Loucy (cell line): ENCODE data around the gene PCSK5.

ENCODE experiments used
- H2AFZ ChIP-seq: fragments of 200-600 bp; sonication (generic); 2 replicates; pipeline ENCODE4 v1.6.0; 2016; ENCODE audit warnings: antibody characterized with exemption, mild to moderate bottlenecking, low read length, moderate library complexity
- H3F3A ChIP-seq: fragments of 200-600 bp; 2 replicates; pipeline ENCODE4 v1.6.0; 2016; ENCODE audit warnings: antibody characterized with exemption, low read depth, mild to moderate bottlenecking
- H3K27me3 ChIP-seq: fragments of 200-600 bp; sonication (generic); 2 replicates; pipeline ENCODE4 v1.6.1; 2014; ENCODE audit warnings: low read length, mild to moderate bottlenecking; ENCODE audit not compliant: insufficient read depth, poor library complexity, severe bottlenecking
- H3K36me3 ChIP-seq: fragments of 200-600 bp; sonication (generic); 2 replicates; pipeline ENCODE4 v1.6.1; 2016; ENCODE audit warnings: low read length; ENCODE audit not compliant: insufficient read depth
- H3K4me1 ChIP-seq: fragments of 200-600 bp; sonication (generic); 2 replicates; pipeline ENCODE4 v1.5.1; 2014; ENCODE audit warnings: low read length, mild to moderate bottlenecking; ENCODE audit not compliant: insufficient read depth, poor library complexity, severe bottlenecking
- H3K4me2 ChIP-seq: fragments of 200-600 bp; sonication (generic); 2 replicates; pipeline ENCODE4 v1.6.0; 2014; ENCODE audit warnings: antibody characterized with exemption, low read length, low read depth, mild to moderate bottlenecking; ENCODE audit not compliant: poor library complexity, severe bottlenecking
- H3K4me3 ChIP-seq: fragments of 200-600 bp; sonication (generic); 2 replicates; pipeline ENCODE4 v1.5.1; 2014; ENCODE audit warnings: low read length, mild to moderate bottlenecking, mixed read lengths; ENCODE audit not compliant: poor library complexity, severe bottlenecking
- H3K79me2 ChIP-seq: fragments of 200-600 bp; sonication (generic); 2 replicates; pipeline ENCODE4 v1.6.1; 2014; ENCODE audit warnings: low read length; ENCODE audit not compliant: insufficient read depth
- H3K9ac ChIP-seq: fragments of 200-600 bp; sonication (generic); 2 replicates; pipeline ENCODE4 v1.6.0; 2014; ENCODE audit warnings: mild to moderate bottlenecking, low read depth, low read length, moderate library complexity; ENCODE audit not compliant: poor library complexity, severe bottlenecking
- H3K9me2 ChIP-seq: fragments of 200-600 bp; sonication (generic); replicated peaks from 2 replicates; pipeline ENCODE4 v1.6.1; 2016; ENCODE audit warnings: low read depth, low read length, mixed read lengths
- H3K9me3 ChIP-seq: fragments of 200-600 bp; sonication (generic); 2 replicates; pipeline ENCODE4 v1.6.1; 2014; ENCODE audit warnings: mild to moderate bottlenecking, antibody characterized with exemption, low read length, low read depth; ENCODE audit not compliant: insufficient read depth
- H4K20me1 ChIP-seq: fragments of 200-600 bp; sonication (generic); 2 replicates; pipeline ENCODE4 v1.6.0; 2014; ENCODE audit warnings: antibody characterized with exemption, low read length, mild to moderate bottlenecking; ENCODE audit not compliant: insufficient read depth, poor library complexity, severe bottlenecking
- CTCF ChIP-seq: fragments of 200-600 bp; sonication (generic); conservative IDR thresholded peaks from 2 replicates; pipeline ENCODE4 v1.5.1; 2014; ENCODE audit warnings: mild to moderate bottlenecking, antibody characterized with exemption, low read length
- EZH2phosphoT487 ChIP-seq: fragments of 200-600 bp; IDR thresholded peaks from 2 replicates; pipeline ENCODE4 v1.6.1; 2018; ENCODE audit warnings: antibody characterized with exemption, mild to moderate bottlenecking, moderate library complexity, borderline replicate concordance

The PCSK5 gene

GRCh38 chr9:75930190-75930589, 39.7 kb downstream of the PCSK5 start:
- no peak for TF ChIP-seq CTCF
- no peak for TF ChIP-seq EZH2phosphoT487
- H2AFZ ChIP-seq = no peak overlapping the region
- H3K79me2 ChIP-seq = no peaks in the 10 kb centered on the region
- no peaks in the 10 kb centered on the region for H3K27me3 ChIP-seq
- no peaks in the 10 kb centered on the region for H3K36me3 ChIP-seq
- H3K4me2 ChIP-seq = no peak overlapping the region
- no peak overlapping the region for H3K4me3 ChIP-seq
- H3K4me1 ChIP-seq = no peaks in the 10 kb centered on the region
- no peaks in the 10 kb centered on the region for H3K9me2 ChIP-seq
- H3F3A ChIP-seq = no peaks in the 10 kb centered on the region
- H4K20me1 ChIP-seq = no peaks in the 10 kb centered on the region
- H3K9me3 ChIP-seq = no peaks in the 10 kb centered on the region
- no peak overlapping the region for H3K9ac ChIP-seq

GRCh38 chr9:75930730-75931321, 40.4 kb downstream of the PCSK5 start:
- H3K9ac ChIP-seq = no peak overlapping the region
- TF ChIP-seq EZH2phosphoT487 = no peak
- TF ChIP-seq CTCF = no peak
- H3K4me3 ChIP-seq = no peak overlapping the region
- H3K4me2 ChIP-seq = no peak overlapping the region
- no peaks in the 10 kb centered on the region for H3K4me1 ChIP-seq
- H3K79me2 ChIP-seq = no peaks in the 10 kb centered on the region
- H3K9me3 ChIP-seq = no peaks in the 10 kb centered on the region
- H2AFZ ChIP-seq = no peak overlapping the region
- no peaks in the 10 kb centered on the region for H3K9me2 ChIP-seq
- H4K20me1 ChIP-seq = no peaks in the 10 kb centered on the region
- H3K36me3 ChIP-seq = no peaks in the 10 kb centered on the region
- H3K27me3 ChIP-seq = no peaks in the 10 kb centered on the region
- H3F3A ChIP-seq = no peaks in the 10 kb centered on the region

GRCh38 chr9:75933982-75934381, 43.5 kb downstream of the PCSK5 start:
- H3K79me2 ChIP-seq = no peaks in the 10 kb centered on the region
- no peaks in the 10 kb centered on the region for H3F3A ChIP-seq
- H3K27me3 ChIP-seq = no peaks in the 10 kb centered on the region
- H4K20me1 ChIP-seq = no peaks in the 10 kb centered on the region
- TF ChIP-seq CTCF = no peak
- TF ChIP-seq EZH2phosphoT487 = no peak
- H3K4me1 ChIP-seq = no peaks in the 10 kb centered on the region
- no peak overlapping the region for H3K9ac ChIP-seq
- H3K4me2 ChIP-seq = no peak overlapping the region
- H3K9me2 ChIP-seq = no peaks in the 10 kb centered on the region
- H3K36me3 ChIP-seq = no peaks in the 10 kb centered on the region
- no peak overlapping the region for H3K4me3 ChIP-seq
- no peaks in the 10 kb centered on the region for H3K9me3 ChIP-seq
- no peak overlapping the region for H2AFZ ChIP-seq
